Fibroblast of mammary gland (primary cell): ENCODE data around the gene ZNF552.
A peak's percentile ranks its signal among the peaks of the same experiment; 100 is the strongest.

Experiments
- DNase-seq: peaks from one replicate; pipeline ENCODE4 v3.0.0-alpha.2; 2010; ENCODE audit warnings: low read depth
- H3K4me3 ChIP-seq: 2 replicates; pipeline ENCODE4 v1.5.1; 2011; ENCODE audit warnings: low read depth, mild to moderate bottlenecking, low read length, moderate library complexity; ENCODE audit not compliant: control insufficient read depth
- CTCF ChIP-seq: conservative IDR thresholded peaks from 2 replicates; pipeline ENCODE4 v1.5.1; 2011; ENCODE audit warnings: low read depth, low read length, inconsistent platforms; ENCODE audit not compliant: control insufficient read depth, insufficient read depth

Gene ZNF552

DNA sequence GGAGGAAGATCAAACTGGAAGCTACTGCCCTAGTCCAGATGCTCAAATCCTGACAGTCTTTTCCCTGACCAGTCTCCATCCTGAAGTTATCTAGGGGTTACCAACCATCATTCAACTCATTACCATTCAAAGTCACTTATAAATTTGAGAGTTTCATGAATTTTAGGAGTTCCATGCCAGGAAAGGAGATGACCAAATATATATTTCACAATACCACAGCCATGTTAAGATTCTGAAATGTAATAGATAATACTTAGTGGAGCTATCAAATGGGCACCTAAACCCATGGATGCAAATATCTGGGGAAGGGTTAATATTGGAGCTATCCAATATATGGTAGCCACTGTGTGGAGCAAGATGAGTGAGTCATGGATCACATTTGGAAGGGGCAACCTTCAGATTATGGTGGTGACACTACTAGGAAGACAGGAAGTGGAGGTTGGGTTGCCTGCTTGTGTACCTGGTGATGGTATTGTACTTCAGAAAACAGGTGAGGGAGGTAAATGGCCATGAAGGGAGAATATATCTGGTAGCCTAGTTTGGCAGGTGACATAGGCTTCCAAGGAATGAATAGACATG, 26.5 kb downstream of the ZNF552 start:
- DNase-seq = no peak
- no peak overlapping the region for H3K4me3 ChIP-seq
- no peak for TF ChIP-seq CTCF

- no peak for DNase-seq
- TF ChIP-seq CTCF = no peak
- no peak overlapping the region for H3K4me3 ChIP-seq
These were observed 27.8 kb downstream of the ZNF552 start for GRCh38 chr19:57786906-57787305.

DNA sequence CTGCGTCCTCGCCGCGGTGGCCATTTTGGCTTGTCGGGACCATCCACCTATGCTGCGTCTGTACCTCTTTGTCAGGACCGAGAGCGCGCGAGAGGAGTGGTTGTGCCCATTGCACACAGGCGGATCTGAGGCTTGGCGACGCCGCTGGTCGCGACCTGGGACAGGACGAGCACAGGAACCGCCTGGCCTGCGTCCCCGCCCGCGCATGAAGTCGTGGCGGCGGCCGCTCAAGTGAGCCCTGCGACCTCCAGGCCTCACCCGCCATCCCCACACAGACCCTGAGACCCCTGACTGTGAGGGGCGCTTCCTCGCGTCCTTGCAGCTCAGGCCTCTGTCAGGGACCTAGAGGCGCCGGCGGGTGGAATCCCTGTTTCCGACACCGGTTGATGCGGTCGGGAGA, 28.4 kb downstream of the ZNF552 start:
- TF ChIP-seq CTCF = no peak
- no peak overlapping the region for H3K4me3 ChIP-seq
- no peak for DNase-seq

GRCh38 chr19:57779220-57779845, 35.4 kb downstream of the ZNF552 start:
- no peak for TF ChIP-seq CTCF
- no peak overlapping the region for H3K4me3 ChIP-seq
- peak; percentile 18 for DNase-seq

DNA sequence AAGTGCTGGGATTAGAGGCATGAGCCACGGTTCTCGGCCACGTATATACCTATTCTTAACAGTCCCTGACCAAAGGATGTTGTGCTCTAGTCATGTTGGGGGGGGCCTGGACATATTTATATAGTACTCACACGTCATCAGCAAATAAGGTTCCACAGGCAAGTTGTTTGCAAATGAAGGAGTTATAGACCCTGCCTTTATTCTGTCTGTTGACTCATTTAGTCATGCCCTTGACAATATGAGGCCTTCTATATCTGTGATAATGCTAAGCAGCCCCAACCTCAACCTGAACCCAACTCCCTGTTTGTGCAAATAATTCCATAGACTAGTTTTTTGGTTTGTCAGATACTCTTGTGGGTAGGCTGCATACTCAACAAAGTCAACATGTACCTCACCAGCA, 36.4 kb downstream of the ZNF552 start:
- no peak overlapping the region for H3K4me3 ChIP-seq
- no peak for TF ChIP-seq CTCF
- DNase-seq = no peak

GRCh38 chr19:57776764-57777296, 37.9 kb downstream of the ZNF552 start:
- DNase-seq = no peak
- no peak overlapping the region for H3K4me3 ChIP-seq
- TF ChIP-seq CTCF = no peak

GRCh38 chr19:57773488-57773887, 41.2 kb downstream of the ZNF552 start:
- no peak overlapping the region for H3K4me3 ChIP-seq
- DNase-seq = no peak
- no peak for TF ChIP-seq CTCF
